Colonic mucosa (tissue), 4 donors: ENCODE data around the gene HES5. TPM values are rescaled to one million over a fixed set of nuclear protein-coding genes. Genes with fewer than 3 reads are reported as not detected.

Source experiments
- DNase-seq: peaks from one replicate; pipeline ENCODE4 v3.0.0-alpha.2; 2020
- H3K27ac ChIP-seq: fragments of 200-600 bp; one replicate; pipeline ENCODE4 v1.8.0; 2021
- H3K27me3 ChIP-seq: fragments of 200-600 bp; one replicate; pipeline ENCODE4 v1.8.0; 2021
- H3K36me3 ChIP-seq: fragments of 200-600 bp; one replicate; pipeline ENCODE4 v1.8.0; 2021
- H3K4me1 ChIP-seq: fragments of 200-600 bp; one replicate; pipeline ENCODE4 v1.8.0; 2021; ENCODE audit warnings: mild to moderate bottlenecking
- H3K4me3 ChIP-seq: fragments of 200-600 bp; one replicate; pipeline ENCODE4 v1.8.0; 2021
- H3K9ac ChIP-seq, 2 donors: one replicate each; pipeline ENCODE4 v1.7.0; 2013; ENCODE audit warnings: control low read depth in 2 of 2, low read depth in 2 of 2, low read length in 2 of 2
- H3K9me3 ChIP-seq: fragments of 200-600 bp; one replicate; pipeline ENCODE4 v1.8.0; 2021
- CTCF ChIP-seq: fragments of 200-600 bp; IDR thresholded peaks from one replicate; pipeline ENCODE4 v1.8.0; 2022; ENCODE audit warnings: antibody characterized with exemption, mild to moderate bottlenecking
- intact Hi-C: fragments of 100-400 bp; cut with DNase I; formaldehyde crosslinking; loops from one replicate; pipeline ENCODE4 v1.14.1; 2022
- total RNA-seq, 2 donors: library from RNA; stranded (reverse); fragmentation: NEBNext Ultra II Directional in 1 of 2; extraction: Animal tissue kit (Norgen Biotek cat#: 25700) in 1 of 2; gene quantifications; one replicate each; pipeline ENCODE4 v1.2.1, GENCODE V29; 2021
- donor health status: healthy.
- donor health status: DM: no; HTN: no; CAD: no.
- donor health status: DM: no; HTN: no; CAD: no.

The HES5 gene
- total RNA-seq, 2 donors from 2014 or later: 2.5 to 4.2 TPM

GRCh38 chr1:2544875-2545640 lies 15.0 kb upstream of the HES5 start:
- peaks cover 11% of the 10 kb centered on the region for H3K27me3 ChIP-seq
- no peak for TF ChIP-seq CTCF
- intact Hi-C loops: loop anchor here (5.0 kb wide), 1 partner anchor 133 kb away; the partner anchor contains the start of gene PEX10
- peaks cover 22% of the 10 kb centered on the region for H3K4me1 ChIP-seq
- H3K4me3 ChIP-seq: no peak overlapping the region
- no peaks in the 10 kb centered on the region for H3K9me3 ChIP-seq
- no peak for DNase-seq
- H3K9ac ChIP-seq: peak overlapping the region in 1 of 2 donors; percentile 40
- H3K36me3 ChIP-seq: no peaks in the 10 kb centered on the region
- H3K27ac ChIP-seq: peak overlapping the region; percentile 60

GRCh38 chr1:2544093-2544874 lies 14.2 kb upstream of the HES5 start:
- H3K36me3 ChIP-seq: no peaks in the 10 kb centered on the region
- no peak for DNase-seq
- H3K4me3 ChIP-seq: no peak overlapping the region
- H3K9ac ChIP-seq: no peak overlapping the region
- H3K9me3 ChIP-seq: no peaks in the 10 kb centered on the region
- no peak for TF ChIP-seq CTCF
- H3K27me3 ChIP-seq: peaks cover 15% of the 10 kb centered on the region
- intact Hi-C loops: no loop called here
- no peak overlapping the region for H3K27ac ChIP-seq
- H3K4me1 ChIP-seq: peaks cover 20% of the 10 kb centered on the region

DNA sequence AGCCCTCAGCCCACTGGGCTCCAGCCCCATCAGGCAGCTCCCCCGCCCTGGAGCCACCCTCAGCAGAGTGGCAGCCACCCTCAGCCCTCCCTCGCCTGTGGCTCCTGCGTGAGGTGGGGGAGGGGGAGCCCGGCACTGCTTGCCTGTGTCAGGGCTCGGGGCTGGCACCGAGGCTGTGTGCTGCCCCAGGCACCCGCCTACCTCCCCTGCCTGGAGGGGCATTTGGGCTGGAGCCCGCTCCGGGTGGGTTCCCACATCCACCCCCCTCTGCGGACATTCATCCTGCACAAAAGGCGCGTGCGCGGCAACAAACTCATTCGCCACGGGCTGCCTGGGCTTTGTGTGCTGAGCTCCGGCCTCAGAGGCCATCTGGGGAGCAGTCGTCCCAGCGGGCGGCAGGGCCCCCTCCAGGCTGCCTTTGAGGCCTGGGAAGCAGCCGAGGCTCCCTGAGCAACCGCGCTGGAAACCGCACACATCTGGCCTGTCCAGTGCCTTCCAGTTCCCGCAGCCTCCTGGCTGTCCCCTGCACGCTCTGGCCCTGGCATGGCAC lies 13.6 kb upstream of the HES5 start:
- no peak for TF ChIP-seq CTCF
- intact Hi-C loops: no loop called here
- H3K36me3 ChIP-seq: no peaks in the 10 kb centered on the region
- no peak overlapping the region for H3K9ac ChIP-seq
- H3K9me3 ChIP-seq: no peaks in the 10 kb centered on the region
- peaks cover 15% of the 10 kb centered on the region for H3K27me3 ChIP-seq
- no peak for DNase-seq
- peaks cover 15% of the 10 kb centered on the region for H3K4me1 ChIP-seq
- no peak overlapping the region for H3K4me3 ChIP-seq
- H3K27ac ChIP-seq: no peak overlapping the region

GRCh38 chr1:2542246-2542915 lies 12.3 kb upstream of the HES5 start:
- H3K9me3 ChIP-seq: no peaks in the 10 kb centered on the region
- H3K9ac ChIP-seq: no peak overlapping the region
- no peak overlapping the region for H3K4me3 ChIP-seq
- no peak for DNase-seq
- H3K27me3 ChIP-seq: peaks cover 15% of the 10 kb centered on the region
- intact Hi-C loops: no loop called here
- H3K4me1 ChIP-seq: peaks cover 10% of the 10 kb centered on the region
- no peak overlapping the region for H3K27ac ChIP-seq
- TF ChIP-seq CTCF: no peak
- no peaks in the 10 kb centered on the region for H3K36me3 ChIP-seq

GRCh38 chr1:2541619-2542245 lies 11.7 kb upstream of the HES5 start:
- Histone ChIP-seq H3K9me3 (no peaks in the 10 kb centered on the region), H3K4me3 (no peak overlapping the region), H3K36me3 (no peaks in the 10 kb centered on the region), H3K9ac (no peak overlapping the region), H3K4me1 (peaks cover 10% of the 10 kb centered on the region), H3K27me3 (peaks cover 15% of the 10 kb centered on the region), H3K27ac (no peak overlapping the region)
- intact Hi-C loops: no loop called here
- DNase-seq: peak; percentile 93
- TF ChIP-seq CTCF: no peak
